ENCODE results near the gene TMEM191B. TPM values are rescaled to one million over a fixed set of nuclear protein-coding genes. Genes with fewer than 3 reads are reported as not detected.
"Not testable (repeated sequence)": the region's sequence is repeated elsewhere in the genome, so short reads cannot be mapped to it uniquely, and the experiment has no call there.

The TMEM191B gene
- total RNA-seq, 6 donors from 2014 or later: 3.1 to 8.4 (median 6.0) TPM; not detected in 2

DNA sequence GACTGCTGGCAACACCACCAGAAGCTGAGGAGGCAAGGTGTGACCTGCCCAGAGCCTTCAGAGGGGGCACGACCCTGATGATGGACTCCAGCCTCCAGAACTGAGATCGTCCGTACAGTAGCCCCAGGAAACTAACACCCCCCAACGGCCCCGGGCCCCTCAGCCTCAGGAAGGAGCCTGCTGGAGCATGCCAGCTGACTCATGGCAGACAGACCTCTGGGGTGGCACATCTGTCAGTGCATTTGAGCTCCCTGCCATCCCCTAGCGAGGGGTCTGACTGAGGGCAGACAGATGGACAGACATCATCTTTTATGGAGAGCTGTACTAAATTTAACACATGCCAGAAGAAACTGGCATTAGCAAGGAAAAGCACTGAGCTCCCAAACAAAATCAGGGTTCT lies 12.4 kb downstream of the TMEM191B start:
- H3K27ac ChIP-seq; H3K9me3 ChIP-seq; H3K27me3 ChIP-seq; H3K4me3 ChIP-seq; H3K4me1 ChIP-seq; H3K36me3 ChIP-seq; ATAC-seq (ENCODE audit: low FRiP score in 2 of 2): not testable (repeated sequence)
- no CpG with 5 or more reads among the region's 6 CpGs for WGBS, 2 donors
- DNase-seq: peak in 1 of 2 donors; percentile 70

DNA sequence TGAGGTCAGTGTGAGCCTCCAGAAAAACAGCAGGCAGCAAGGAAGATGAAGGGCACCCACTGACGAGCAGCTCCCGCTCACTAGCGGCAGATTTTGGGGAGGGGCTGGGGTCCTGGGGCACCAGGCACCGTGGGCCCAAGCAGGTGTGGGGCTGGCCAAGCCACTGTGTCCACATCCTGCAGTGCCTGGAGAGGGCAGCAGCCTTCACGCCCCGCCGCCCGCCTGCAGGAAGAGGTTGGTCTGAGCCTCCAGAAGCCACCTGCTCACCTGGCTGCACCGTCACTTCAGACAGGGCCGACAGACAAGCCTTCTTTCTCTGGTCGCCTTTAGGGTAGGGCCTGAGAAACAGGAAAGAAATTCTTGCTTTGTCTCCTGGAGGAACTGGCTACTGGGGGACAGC lies 15.8 kb downstream of the TMEM191B start:
- not testable (repeated sequence) for H3K36me3 ChIP-seq; ATAC-seq (ENCODE audit: low FRiP score in 2 of 2)
- WGBS, 2 donors: 100% methylated on average over 6 of the region's 11 CpGs; no CpG with 5 or more reads in 1 of the 2 donors

DNA sequence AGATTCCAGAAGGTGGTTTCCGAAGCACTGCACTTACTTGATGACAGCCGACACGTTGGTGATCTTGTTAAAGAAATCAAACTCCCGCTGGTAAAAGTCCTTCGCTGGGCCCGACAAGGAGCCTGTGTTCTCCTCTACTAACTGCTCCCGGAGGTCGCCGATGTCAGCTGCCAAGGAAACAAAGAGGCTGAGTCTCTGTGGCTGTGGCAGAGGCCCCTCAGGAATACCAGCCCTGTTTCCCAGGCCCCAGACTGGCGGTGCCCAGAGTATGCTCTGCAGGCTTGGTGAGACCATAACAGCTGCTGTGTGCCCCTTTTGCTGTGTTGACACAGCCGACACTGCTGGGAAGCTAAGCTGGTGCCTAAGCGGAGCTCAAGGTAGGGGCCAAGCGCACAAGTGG lies 17.0 kb downstream of the TMEM191B start:
- H3K27me3 ChIP-seq; H3K4me1 ChIP-seq; H3K36me3 ChIP-seq; ATAC-seq (ENCODE audit: low FRiP score in 2 of 2); H3K4me3 ChIP-seq; H3K9me3 ChIP-seq; H3K27ac ChIP-seq; DNase-seq: not testable (repeated sequence)
- WGBS, 2 donors: no CpG with 5 or more reads among the region's 13 CpGs

More for the DNA sequence above, 15.8 kb downstream of the TMEM191B start:
- DNase-seq, H3K4me3 ChIP-seq, H3K27me3 ChIP-seq, H3K4me1 ChIP-seq, H3K9me3 ChIP-seq, H3K27ac ChIP-seq: not testable (repeated sequence)

DNA sequence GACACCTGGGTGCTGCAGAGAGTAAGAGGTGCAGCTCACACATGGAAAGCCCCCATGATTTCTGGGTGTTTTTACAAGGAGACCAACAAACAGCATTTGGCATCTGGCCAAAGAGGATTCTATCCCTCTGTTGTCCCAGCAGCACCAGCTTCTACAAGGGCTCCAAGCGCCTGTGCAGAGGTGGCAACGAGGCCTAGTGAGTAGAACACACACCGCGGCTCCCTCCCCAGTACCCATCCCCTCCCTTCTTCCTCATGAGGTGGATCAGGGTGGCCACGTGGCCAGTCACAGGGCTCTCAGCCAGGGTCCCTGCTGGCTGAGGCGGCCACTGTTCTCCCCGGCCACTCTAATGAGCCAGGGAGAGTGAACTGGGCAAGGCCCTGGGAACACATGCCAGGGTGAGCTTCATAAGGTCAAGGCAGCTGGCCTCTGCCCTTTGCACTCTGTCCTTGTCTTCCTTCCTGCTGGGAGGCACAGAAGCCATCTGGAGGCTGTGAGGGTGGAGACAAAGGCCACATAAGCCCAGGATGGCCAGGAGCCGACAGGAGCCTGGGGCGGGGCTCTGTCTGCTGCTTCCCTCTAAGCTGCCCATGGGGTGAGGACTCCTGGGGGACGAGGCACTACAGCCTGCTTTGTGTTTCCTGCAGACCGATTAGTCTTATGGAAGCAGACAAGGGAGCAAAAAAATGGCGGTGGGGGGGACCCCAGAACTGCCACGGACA lies 22.0 kb downstream of the TMEM191B start:
- not testable (repeated sequence) for H3K9me3 ChIP-seq; H3K36me3 ChIP-seq; H3K27ac ChIP-seq; DNase-seq; H3K4me3 ChIP-seq; H3K4me1 ChIP-seq; H3K27me3 ChIP-seq; ATAC-seq (ENCODE audit: low FRiP score in 2 of 2)
- WGBS, 2 donors: 66% methylated on average over 9 of the region's 13 CpGs; no CpG with 5 or more reads in 1 of the 2 donors

DNA sequence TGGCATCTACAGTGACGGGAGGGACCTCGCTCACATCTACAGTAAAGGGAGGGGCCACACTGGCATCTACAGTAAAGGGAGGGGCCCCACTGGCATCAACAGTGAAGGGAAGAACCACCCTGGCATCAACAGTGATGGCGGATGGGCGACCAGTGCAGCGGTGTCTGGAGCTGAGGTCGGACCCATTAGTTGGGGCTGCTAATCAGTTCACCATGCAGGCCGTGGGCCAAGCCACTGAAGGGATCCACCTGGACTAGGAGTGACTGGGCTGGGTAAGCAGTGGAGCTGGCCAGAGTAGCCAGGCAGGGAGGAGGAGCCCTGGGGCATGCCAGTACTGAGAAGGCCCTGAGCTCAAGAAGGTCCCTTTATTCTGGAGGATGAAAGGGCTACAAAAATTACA lies 23.4 kb downstream of the TMEM191B start:
- H3K36me3 ChIP-seq; H3K9me3 ChIP-seq; H3K4me3 ChIP-seq; DNase-seq; H3K27me3 ChIP-seq; H3K4me1 ChIP-seq; ATAC-seq (ENCODE audit: low FRiP score in 2 of 2); H3K27ac ChIP-seq: not testable (repeated sequence)
- WGBS, 2 donors: no CpG with 5 or more reads among the region's 7 CpGs

DNA sequence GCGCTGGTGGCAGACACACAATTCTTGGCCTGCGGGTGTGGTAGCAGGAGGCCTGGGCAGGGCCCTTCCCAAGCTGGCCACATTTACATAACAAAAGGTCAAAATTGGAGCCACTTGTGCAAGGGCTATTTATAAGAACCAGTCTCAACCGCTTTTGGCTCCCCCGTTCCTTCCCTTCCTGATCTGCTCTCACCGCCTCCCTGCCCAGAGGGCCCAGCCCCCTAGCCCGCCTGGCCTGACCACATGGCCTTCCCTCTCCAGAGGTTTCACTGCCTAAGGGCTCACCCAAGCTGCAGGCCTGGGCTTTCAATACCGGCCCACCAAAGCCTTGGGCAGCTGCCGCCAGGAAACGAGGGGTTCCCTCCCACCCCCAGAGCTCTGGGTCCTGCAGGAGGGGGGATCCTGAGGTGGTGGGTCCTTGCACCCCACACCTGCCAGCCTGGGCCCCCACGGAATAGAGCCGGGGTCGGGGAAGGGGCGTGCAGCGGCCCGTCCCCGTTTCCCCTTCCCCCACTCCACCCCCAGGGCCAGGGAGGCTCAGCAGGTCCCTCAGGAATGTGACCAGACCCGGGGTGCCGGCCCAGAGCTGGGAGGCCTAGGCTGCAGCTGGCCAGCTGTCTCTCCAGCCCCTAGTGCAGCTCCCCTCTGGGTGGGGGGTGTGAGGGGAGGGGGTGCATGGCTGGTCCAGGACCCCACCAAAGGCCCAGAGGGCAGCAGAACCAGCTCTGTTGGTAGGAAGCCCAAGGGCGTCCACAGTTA lies 25.4 kb downstream of the TMEM191B start:
- H3K4me1 ChIP-seq, H3K27ac ChIP-seq, H3K9me3 ChIP-seq, DNase-seq, H3K36me3 ChIP-seq, H3K27me3 ChIP-seq, H3K4me3 ChIP-seq: not testable (repeated sequence)
- peak; percentile 56 to 78 for ATAC-seq (ENCODE audit: low FRiP score in 2 of 2)
- no CpG with 5 or more reads among the region's 19 CpGs for WGBS, 2 donors

DNA sequence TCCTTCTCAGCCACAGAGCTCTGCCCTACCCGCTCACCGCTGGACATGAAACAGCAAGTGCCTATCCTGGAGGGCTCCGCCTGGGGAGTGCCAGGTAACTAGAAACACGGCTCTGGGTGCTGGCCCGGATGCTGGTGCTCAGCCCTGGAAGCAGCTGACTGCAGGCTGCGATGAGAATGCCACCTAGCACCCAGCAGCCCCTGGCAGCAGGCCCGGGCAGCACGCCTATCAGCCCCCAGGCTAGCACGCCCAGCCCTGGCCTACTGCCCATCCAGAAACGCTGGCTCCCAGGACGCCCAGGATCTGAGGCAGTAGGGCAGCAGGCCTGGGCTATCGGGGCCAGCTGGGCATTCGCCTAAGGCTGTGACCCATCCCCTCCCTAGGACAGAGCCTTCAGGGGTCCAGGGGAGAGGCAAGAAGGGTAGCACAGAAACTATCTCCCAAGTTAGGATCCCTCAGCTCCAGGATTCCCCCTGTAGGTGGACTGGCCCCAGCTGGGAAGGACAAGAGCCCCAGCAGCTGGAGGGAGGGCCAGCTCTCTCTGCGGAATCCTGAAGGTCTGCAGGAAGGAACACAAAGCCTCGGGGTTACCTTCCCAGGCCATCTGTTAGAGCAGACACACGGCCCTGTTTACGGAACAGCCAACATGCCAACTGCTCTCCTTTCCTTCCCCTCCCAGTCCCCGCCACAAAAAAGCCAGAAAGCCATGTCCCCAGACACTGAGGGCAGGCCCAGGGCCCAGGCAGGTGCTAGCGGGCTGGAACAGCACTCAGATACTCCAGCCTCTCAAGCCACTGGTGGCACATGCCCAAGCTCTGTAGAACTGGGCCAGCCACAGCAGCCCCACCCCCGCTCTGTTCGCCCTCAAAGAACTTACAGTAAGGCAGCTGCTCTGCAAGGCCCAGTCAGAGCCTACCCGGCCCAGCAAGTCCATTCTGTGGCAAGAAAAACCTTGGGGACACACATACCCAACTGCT lies 27.0 kb downstream of the TMEM191B start:
- not testable (repeated sequence) for H3K36me3 ChIP-seq, H3K9me3 ChIP-seq, H3K27me3 ChIP-seq, H3K27ac ChIP-seq, H3K4me1 ChIP-seq, H3K4me3 ChIP-seq
- no CpG with 5 or more reads among the region's 22 CpGs for WGBS, 2 donors
- DNase-seq: peak; percentile 39 to 88
- peak; percentile 24 to 74 for ATAC-seq (ENCODE audit: low FRiP score in 2 of 2)

DNA sequence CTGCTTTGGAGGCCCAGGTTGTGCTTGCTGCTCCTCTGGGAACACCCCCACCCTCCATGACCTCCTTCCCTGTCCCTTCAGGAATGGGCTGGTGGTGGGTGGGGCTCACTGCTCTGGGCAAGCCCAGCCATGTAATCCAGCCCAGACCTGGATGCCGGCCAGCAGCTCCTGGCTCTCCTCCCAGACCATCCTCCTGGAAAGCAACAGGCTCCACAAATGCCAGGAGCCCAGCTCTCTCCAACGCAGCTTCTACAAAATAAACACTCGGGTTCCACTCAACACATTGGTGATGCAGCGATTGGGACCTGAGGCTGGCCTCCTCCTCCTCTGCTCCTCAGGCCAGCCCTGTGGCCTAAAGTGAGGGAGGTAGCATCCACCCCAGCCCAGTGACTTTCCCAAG lies 30.9 kb downstream of the TMEM191B start:
- H3K9me3 ChIP-seq, H3K4me1 ChIP-seq, DNase-seq, H3K27me3 ChIP-seq, H3K27ac ChIP-seq, H3K36me3 ChIP-seq, H3K4me3 ChIP-seq: not testable (repeated sequence)
- peak; percentile 85 to 91 for ATAC-seq (ENCODE audit: low FRiP score in 2 of 2)
- no CpG with 5 or more reads among the region's 4 CpGs for WGBS, 2 donors

DNA sequence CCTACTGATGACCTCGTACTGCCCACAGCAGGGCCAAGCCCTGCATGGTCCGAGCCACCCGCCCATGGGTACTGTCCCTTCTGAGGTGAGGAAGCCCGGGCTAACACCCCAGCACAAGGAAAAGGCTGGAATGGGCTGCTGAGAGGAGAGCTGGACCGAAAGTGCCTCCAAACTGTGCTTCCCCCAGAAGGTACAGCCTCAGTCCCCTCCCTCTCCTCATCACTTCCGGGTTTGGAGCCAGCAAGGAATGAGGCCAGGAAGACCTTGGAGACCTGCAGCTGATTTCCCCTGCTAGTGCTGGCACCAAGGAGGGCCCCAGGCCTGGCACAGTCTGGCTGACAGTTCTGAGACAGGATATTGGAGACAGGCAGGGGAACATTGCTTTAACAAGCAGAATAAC lies 31.3 kb downstream of the TMEM191B start:
- H3K4me3 ChIP-seq, DNase-seq, H3K4me1 ChIP-seq, H3K9me3 ChIP-seq, H3K27ac ChIP-seq, H3K36me3 ChIP-seq, H3K27me3 ChIP-seq: not testable (repeated sequence)
- no CpG with 5 or more reads among the region's 6 CpGs for WGBS, 2 donors
- ATAC-seq (ENCODE audit: low FRiP score in 2 of 2): peak in 1 of 2 donors; percentile 16

DNA sequence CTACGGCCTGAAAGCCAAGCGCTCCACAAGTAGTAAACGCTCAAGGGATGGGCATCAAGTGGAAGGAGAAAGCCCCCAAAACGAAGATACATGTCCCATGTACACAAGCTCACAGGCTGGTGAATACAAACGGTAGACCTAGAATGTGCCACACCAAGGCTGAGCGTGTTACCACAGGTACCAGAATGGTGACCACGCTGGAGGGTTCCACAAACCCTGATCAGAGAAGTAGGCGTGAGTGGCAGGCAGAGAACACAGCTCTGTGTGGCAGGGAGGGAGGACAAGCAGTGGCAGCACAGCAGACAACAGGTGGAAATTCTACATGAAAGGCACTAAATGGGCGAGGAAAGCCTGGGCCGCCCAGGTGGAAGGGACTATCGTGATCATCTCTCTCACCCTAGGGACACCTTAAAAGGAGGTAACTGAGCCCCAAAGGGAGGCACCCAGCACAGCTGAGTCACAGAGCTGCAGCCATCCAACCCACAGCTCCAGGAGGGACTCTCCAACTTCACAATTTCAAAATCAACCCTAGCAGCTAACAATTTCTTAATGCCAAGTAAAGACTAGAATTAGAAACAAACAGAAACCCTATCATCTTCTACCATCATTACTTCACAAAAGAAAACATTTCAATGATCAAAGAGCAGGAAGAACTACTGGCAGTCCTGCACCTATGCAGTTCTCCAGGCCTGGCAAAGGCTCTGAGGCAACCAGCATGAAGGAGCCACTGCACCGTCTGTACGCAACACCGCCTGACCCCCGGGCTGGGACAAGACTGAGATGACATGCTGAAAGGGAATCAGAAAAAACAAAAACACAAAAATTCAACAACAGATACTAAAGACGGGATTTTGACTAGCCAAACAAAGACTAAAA lies 32.7 kb downstream of the TMEM191B start:
- not testable (repeated sequence) for DNase-seq; H3K27ac ChIP-seq; H3K36me3 ChIP-seq; ATAC-seq (ENCODE audit: low FRiP score in 2 of 2); H3K9me3 ChIP-seq; H3K27me3 ChIP-seq; H3K4me1 ChIP-seq; H3K4me3 ChIP-seq
- no CpG with 5 or more reads among the region's 16 CpGs for WGBS, 2 donors

DNA sequence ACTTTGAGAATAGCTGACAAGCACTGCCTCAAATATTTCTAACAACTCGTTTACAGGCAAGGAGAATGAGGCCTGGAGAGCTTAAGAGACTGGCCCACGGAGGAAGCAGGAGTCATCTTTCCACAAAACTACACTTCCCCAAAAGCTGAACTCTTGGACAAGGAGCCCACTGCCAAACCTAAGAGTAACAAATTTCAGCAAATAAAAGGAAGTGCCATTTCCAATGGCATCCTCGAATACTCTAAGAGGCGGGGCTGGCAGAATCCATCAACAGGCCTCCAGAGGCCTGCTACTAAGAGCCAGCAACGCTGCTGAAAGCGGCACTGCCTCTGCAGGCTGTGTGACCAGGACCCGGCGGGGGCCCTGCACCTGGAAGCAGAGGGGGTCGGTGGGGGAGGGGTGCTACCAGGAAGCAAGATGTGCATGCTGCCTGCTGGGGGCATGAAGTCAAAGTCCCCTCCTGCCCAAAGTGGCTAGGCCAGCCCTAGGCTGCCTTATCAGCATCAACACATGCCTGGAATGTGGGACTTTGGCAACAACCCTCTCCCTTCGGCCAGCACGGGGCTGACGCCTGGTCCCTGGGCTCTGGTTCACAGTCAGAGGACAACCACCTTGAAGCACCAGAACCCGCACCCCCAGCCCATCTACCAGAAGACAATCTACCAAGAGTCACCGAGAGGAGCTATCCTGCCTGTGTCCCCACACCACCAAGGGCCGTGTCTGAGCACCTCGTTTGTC lies 43.1 kb downstream of the TMEM191B start:
- no CpG with 5 or more reads among the region's 16 CpGs for WGBS, 2 donors
- not testable (repeated sequence) for H3K9me3 ChIP-seq, DNase-seq, H3K4me1 ChIP-seq, H3K4me3 ChIP-seq, H3K36me3 ChIP-seq, H3K27me3 ChIP-seq, H3K27ac ChIP-seq
- peak in 1 of 2 donors; percentile 66 for ATAC-seq (ENCODE audit: low FRiP score in 2 of 2)

All from upper lobe of left lung (tissue), 6 donors.